Activated T-helper 1 cell treated with anti-CD3 and anti-CD28 coated beads, Interleukin-12 subunit alpha, Interleukin-12 subunit beta, Interleukin-2, Interleukin-4 antibody, amounts not matched to agents 30 ng/mL and 10 ng/mL and 1 ng/mL, durations not matched to agents 14 hours and 24 hours and 36 hours (primary cell): ENCODE results near the gene SLC6A11. TPM values are rescaled to one million over a fixed set of nuclear protein-coding genes. Genes with fewer than 3 reads are reported as not detected.

ENCODE experiments used
- DNase-seq: peaks from one replicate; pipeline ENCODE4 v3.0.0; 2021; ENCODE audit warnings: low spot score
- H3K27ac Mint-ChIP-seq: one replicate; pipeline ENCODE4 v1.8.0; 2021; ENCODE audit warnings: mild to moderate bottlenecking, mixed read lengths
- H3K27me3 Mint-ChIP-seq: one replicate; pipeline ENCODE4 v1.8.0; 2022; ENCODE audit warnings: mild to moderate bottlenecking, moderate library complexity, mixed read lengths; ENCODE audit not compliant: insufficient read depth
- H3K36me3 Mint-ChIP-seq: one replicate; pipeline ENCODE4 v1.8.0; 2021; ENCODE audit warnings: low read depth, mixed read lengths
- H3K4me1 Mint-ChIP-seq: one replicate; pipeline ENCODE4 v1.8.0; 2021; ENCODE audit warnings: low read depth, mixed read lengths
- H3K4me3 Mint-ChIP-seq: one replicate; pipeline ENCODE4 v1.8.0; 2021; ENCODE audit warnings: mild to moderate bottlenecking, moderate library complexity, mixed read lengths
- H3K9me3 Mint-ChIP-seq: one replicate; pipeline ENCODE4 v1.8.0; 2021; ENCODE audit warnings: mixed read lengths
- intact Hi-C: fragments of 100-400 bp; cut with micrococcal nuclease; formaldehyde crosslinking; loops from one replicate; pipeline ENCODE4 v1.15.1; 2024
- total RNA-seq: library from RNA; stranded (reverse); gene quantifications from 2 replicates; pipeline ENCODE4 v1.2.3, GENCODE V29; 2022

SLC6A11 gene
- total RNA-seq, 1 donor from 2014 or later = not detected

DNA sequence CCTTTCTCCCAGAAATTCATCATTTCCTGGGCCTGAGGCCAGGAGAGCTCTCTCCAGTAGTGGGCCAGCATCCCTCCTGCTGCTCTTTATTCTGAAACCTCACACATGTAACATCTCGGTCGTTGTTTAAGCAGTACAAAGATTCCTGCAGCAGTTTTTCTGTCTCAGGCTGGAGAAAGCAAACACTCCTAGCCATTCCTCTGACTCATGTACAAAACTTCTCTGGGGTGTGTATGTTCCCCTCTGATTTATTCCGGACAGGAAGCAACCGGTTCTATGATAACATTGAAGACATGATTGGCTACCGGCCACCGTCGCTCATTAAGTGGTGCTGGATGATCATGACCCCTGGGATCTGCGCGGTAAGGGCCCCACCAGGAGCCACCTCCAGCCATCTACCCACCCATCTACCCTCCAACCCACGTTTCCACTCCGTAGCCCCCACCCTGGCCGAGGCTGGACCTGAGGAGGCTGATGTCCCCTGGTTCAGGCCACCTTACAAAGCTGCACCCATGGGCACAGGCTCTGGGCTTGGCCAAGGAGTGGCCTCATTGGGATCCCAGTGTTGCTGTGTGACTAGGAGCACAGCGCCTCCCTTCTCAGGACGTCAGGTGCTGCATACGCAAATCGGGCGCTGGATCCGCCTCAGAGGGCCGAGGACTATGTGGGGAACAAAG lies 117.9 kb downstream of the SLC6A11 start:
- Mint-ChIP-seq H3K36me3 (no peaks in the 10 kb centered on the region), H3K27ac (no peak overlapping the region), H3K4me3 (no peak overlapping the region), H3K9me3 (no peaks in the 10 kb centered on the region), H3K27me3 (no peaks in the 10 kb centered on the region), H3K4me1 (no peaks in the 10 kb centered on the region)
- DNase-seq = no peak
- intact Hi-C loops = no loop called here

- Mint-ChIP-seq H3K9me3 (no peaks in the 10 kb centered on the region), H3K36me3 (no peaks in the 10 kb centered on the region), H3K4me1 (no peaks in the 10 kb centered on the region), H3K4me3 (no peak overlapping the region), H3K27ac (no peak overlapping the region), H3K27me3 (no peaks in the 10 kb centered on the region)
- intact Hi-C loops = no loop called here
- no peak for DNase-seq
Observed at GRCh38 chr3:10935028-10935427, 119.0 kb downstream of the SLC6A11 start.

DNA sequence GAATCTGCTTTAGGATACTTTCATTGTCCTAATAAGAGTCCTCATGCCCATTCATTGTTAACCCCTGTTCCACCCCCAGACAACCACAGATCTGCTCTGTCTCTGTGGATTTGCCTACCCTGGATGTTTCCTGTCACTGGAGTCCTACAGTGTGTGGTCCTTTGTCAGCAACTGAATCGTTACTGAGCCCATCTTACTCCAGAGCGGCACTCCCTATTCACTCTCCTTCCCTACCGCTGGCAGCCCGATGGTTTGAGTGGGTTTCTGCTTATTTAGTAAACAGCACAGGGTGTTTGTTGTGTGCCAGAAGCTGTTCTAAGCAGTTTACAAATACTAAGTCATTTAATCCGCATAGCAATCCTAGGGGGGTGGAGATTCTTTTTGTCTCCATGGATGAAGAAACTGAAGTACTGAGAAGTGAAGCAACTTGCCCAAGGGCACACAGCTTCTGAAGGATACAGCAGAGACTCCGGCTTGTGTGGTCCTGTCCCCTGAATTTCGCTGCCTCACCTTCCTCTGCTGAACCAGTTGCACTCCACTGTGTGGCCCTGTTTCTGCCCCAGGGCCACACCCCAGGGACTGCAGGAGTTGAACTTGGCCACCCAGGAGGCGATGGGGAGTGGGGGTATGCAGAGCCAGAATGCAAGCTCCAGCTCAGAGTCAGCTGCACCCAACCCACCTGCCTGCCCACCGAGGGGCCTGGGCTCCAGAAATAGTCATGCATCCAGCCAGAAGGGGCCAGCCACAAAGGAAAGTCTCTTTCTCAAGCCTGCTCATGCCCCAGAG lies 120.0 kb downstream of the SLC6A11 start:
- Mint-ChIP-seq H3K4me3 (no peak overlapping the region), H3K9me3 (no peaks in the 10 kb centered on the region)
- intact Hi-C loops = no loop called here

DNA sequence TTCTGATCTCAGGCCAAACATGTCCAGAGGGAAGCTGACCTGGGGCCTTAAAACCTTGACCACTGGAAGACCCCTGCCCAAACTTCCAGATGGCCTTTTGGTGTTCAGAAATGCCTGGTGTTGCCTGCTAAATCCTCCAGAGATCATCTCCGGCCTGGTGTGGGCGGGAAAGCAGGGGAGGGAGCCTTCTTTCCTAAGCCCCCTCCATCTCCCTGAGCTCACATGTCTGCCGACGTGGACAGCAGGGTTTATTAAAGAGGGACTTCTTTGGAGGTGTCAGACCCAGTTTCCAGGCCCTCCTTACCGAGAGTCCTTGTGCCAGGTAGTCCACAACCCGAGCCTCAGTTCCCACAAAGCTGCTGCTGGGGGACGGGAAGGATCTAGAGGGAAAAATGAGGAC lies 120.7 kb downstream of the SLC6A11 start:
- DNase-seq = no peak
- Mint-ChIP-seq H3K9me3 (no peaks in the 10 kb centered on the region), H3K27ac (no peak overlapping the region), H3K36me3 (no peaks in the 10 kb centered on the region), H3K4me1 (no peaks in the 10 kb centered on the region), H3K27me3 (no peaks in the 10 kb centered on the region), H3K4me3 (no peak overlapping the region)
- intact Hi-C loops = no loop called here

More for the DNA sequence above, 120.0 kb downstream of the SLC6A11 start:
- Mint-ChIP-seq H3K27ac (no peak overlapping the region), H3K4me1 (no peaks in the 10 kb centered on the region), H3K27me3 (no peaks in the 10 kb centered on the region), H3K36me3 (no peaks in the 10 kb centered on the region)
- no peak for DNase-seq

- H3K36me3 Mint-ChIP-seq = no peaks in the 10 kb centered on the region
Observed at GRCh38 chr3:10937141-10937825, 121.3 kb downstream of the SLC6A11 start.

DNA sequence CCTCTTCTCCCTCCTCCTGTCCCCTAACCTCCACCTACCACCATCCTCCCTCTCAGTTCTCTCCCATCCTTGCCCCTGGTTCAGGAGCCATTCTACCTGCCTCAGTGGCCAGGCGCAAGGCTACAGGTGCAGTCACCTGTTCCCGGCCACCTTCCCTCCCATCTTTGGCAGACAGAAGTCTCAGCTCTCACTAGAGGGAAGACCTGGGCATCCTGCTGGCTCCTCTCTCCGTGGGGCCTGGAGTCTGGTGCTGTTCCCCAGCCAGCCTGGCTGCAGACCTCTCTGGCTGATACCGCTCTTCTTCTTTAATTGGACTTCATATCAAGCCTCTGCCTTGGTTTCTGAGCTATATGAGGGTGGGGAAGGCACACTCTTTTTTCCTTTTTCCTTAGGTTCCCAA lies 123.5 kb downstream of the SLC6A11 start:
- H3K4me3 Mint-ChIP-seq = no peak overlapping the region
- no peaks in the 10 kb centered on the region for H3K4me1 Mint-ChIP-seq
- intact Hi-C loops = no loop called here
- no peaks in the 10 kb centered on the region for H3K36me3 Mint-ChIP-seq
- DNase-seq = no peak
- H3K27me3 Mint-ChIP-seq = peaks cover 3% of the 10 kb centered on the region
- H3K9me3 Mint-ChIP-seq = no peaks in the 10 kb centered on the region
- no peak overlapping the region for H3K27ac Mint-ChIP-seq

More at GRCh38 chr3:10937141-10937825, 121.3 kb downstream of the SLC6A11 start:
- no peaks in the 10 kb centered on the region for H3K9me3 Mint-ChIP-seq
- no peak overlapping the region for H3K27ac Mint-ChIP-seq
- no peaks in the 10 kb centered on the region for H3K27me3 Mint-ChIP-seq
- H3K4me1 Mint-ChIP-seq = no peaks in the 10 kb centered on the region
- DNase-seq = no peak
- H3K4me3 Mint-ChIP-seq = no peak overlapping the region
- intact Hi-C loops = no loop called here

DNA sequence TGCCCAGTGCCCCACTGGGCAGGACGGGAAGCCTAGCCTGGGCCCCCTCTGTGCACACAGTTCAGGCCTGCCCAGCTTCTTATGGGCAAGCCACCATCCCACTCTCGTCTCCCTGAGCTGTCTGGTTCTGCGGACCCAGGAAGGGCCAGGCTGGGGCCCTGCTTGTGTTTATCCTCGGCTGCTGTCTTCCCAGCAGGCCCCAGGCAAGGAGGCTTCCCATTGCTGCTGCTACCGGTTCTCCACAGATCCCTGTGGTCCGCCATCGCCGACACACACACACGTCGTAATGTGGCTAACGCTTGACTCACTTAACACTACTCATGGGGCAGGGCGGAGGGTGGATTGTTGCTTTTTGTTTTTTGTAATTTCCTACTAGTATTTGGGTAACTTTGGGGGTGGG lies 124.1 kb downstream of the SLC6A11 start:
- Mint-ChIP-seq H3K27me3 (peaks cover 3% of the 10 kb centered on the region), H3K4me3 (no peak overlapping the region), H3K36me3 (no peaks in the 10 kb centered on the region), H3K27ac (no peak overlapping the region), H3K4me1 (no peaks in the 10 kb centered on the region), H3K9me3 (no peaks in the 10 kb centered on the region)
- intact Hi-C loops = no loop called here
- DNase-seq = no peak

- Mint-ChIP-seq H3K9me3 (no peaks in the 10 kb centered on the region), H3K36me3 (no peaks in the 10 kb centered on the region), H3K27ac (no peak overlapping the region), H3K27me3 (peaks cover 3% of the 10 kb centered on the region), H3K4me3 (no peak overlapping the region), H3K4me1 (no peaks in the 10 kb centered on the region)
- DNase-seq = no peak
- intact Hi-C loops = no loop called here
Observed at GRCh38 chr3:10941972-10942371, 125.9 kb downstream of the SLC6A11 start.

- intact Hi-C loops = no loop called here
- Mint-ChIP-seq H3K27me3 (peaks cover 3% of the 10 kb centered on the region), H3K9me3 (no peaks in the 10 kb centered on the region), H3K4me1 (no peaks in the 10 kb centered on the region), H3K4me3 (no peak overlapping the region), H3K27ac (no peak overlapping the region), H3K36me3 (no peaks in the 10 kb centered on the region)
- DNase-seq = no peak
Observed at GRCh38 chr3:10942690-10943205, 126.7 kb downstream of the SLC6A11 start.

- H3K9me3 Mint-ChIP-seq = no peaks in the 10 kb centered on the region
- H3K4me3 Mint-ChIP-seq = no peak overlapping the region
- no peaks in the 10 kb centered on the region for H3K36me3 Mint-ChIP-seq
- peaks cover 3% of the 10 kb centered on the region for H3K27me3 Mint-ChIP-seq
- intact Hi-C loops = loop anchor here (1.0 kb wide), 3 partner anchors 114 to 707 kb away; no protein-coding TSS in a partner anchor
- no peak for DNase-seq
- no peaks in the 10 kb centered on the region for H3K4me1 Mint-ChIP-seq
- H3K27ac Mint-ChIP-seq = no peak overlapping the region
Observed at GRCh38 chr3:10944866-10945265, 128.8 kb downstream of the SLC6A11 start.

- no peaks in the 10 kb centered on the region for H3K4me1 Mint-ChIP-seq
- H3K27ac Mint-ChIP-seq = no peak overlapping the region
- no peaks in the 10 kb centered on the region for H3K9me3 Mint-ChIP-seq
- no peaks in the 10 kb centered on the region for H3K36me3 Mint-ChIP-seq
- H3K4me3 Mint-ChIP-seq = no peak overlapping the region
- peaks cover 3% of the 10 kb centered on the region for H3K27me3 Mint-ChIP-seq
- intact Hi-C loops = loop anchor here (1.0 kb wide), 3 partner anchors 114 to 707 kb away; no protein-coding TSS in a partner anchor
- DNase-seq = peak; percentile 17
Observed at GRCh38 chr3:10945683-10946287, 129.8 kb downstream of the SLC6A11 start.

- no peak for DNase-seq
- Mint-ChIP-seq H3K9me3 (no peaks in the 10 kb centered on the region), H3K27me3 (peaks cover 3% of the 10 kb centered on the region), H3K4me3 (no peak overlapping the region), H3K27ac (no peak overlapping the region), H3K36me3 (no peaks in the 10 kb centered on the region), H3K4me1 (no peaks in the 10 kb centered on the region)
- intact Hi-C loops = no loop called here
Observed at GRCh38 chr3:10946526-10946925, 130.5 kb downstream of the SLC6A11 start.
